Measurements from ENCODE around the gene CBLN2. TPM values are rescaled to one million over a fixed set of nuclear protein-coding genes. Genes with fewer than 3 reads are reported as not detected.

CBLN2 gene
- total RNA-seq, result not detected in 2 replicates

- intact Hi-C loops (cut with micrococcal nuclease), result loop anchor here (5.0 kb wide), 1 partner anchor 323 kb away; the partner anchor contains the start of gene NETO1
- Mint-ChIP-seq H3K27me3 (ENCODE audit: low read depth) (peaks cover 36% of the 10 kb centered on the region), H3K4me1 (ENCODE audit: low read depth) (peaks cover 5% of the 10 kb centered on the region), H3K4me3 (ENCODE audit: low read depth) (no peak within 1 kb of the TSS), H3K27ac (no peak within 1 kb of the TSS), H3K36me3 (ENCODE audit: low read depth) (no peaks in the 10 kb centered on the region), H3K9me3 (no peaks in the 10 kb centered on the region)
- DNase-seq (ENCODE audit: low spot score), result no peak
These were observed at the start of gene CBLN2 for GRCh38 chr18:72544092-72544886. Gene CBLN2, minus strand, starts transcription at chr18:72544342. Its CDS starts 2,182 bp downstream, at chr18:72542160.

- DNase-seq (ENCODE audit: low spot score), result no peak
- Mint-ChIP-seq H3K4me1 (ENCODE audit: low read depth) (no peaks in the 10 kb centered on the region), H3K9me3 (no peaks in the 10 kb centered on the region), H3K27ac (no peak overlapping the region), H3K27me3 (ENCODE audit: low read depth) (no peaks in the 10 kb centered on the region), H3K36me3 (ENCODE audit: low read depth) (no peaks in the 10 kb centered on the region), H3K4me3 (ENCODE audit: low read depth) (no peak overlapping the region)
- intact Hi-C loops (cut with micrococcal nuclease), result no loop called here
These were observed 44.2 kb upstream of the CBLN2 start for GRCh38 chr18:72588360-72588759.

- Mint-ChIP-seq H3K4me1 (ENCODE audit: low read depth) (no peaks in the 10 kb centered on the region), H3K9me3 (no peaks in the 10 kb centered on the region), H3K27me3 (ENCODE audit: low read depth) (no peaks in the 10 kb centered on the region), H3K27ac (no peak overlapping the region), H3K4me3 (ENCODE audit: low read depth) (no peak overlapping the region), H3K36me3 (ENCODE audit: low read depth) (no peaks in the 10 kb centered on the region)
- intact Hi-C loops (cut with micrococcal nuclease), result no loop called here
- no peak for DNase-seq (ENCODE audit: low spot score)
These were observed 40.6 kb upstream of the CBLN2 start for GRCh38 chr18:72584787-72585186.

GRCh38 chr18:72581976-72582375 is 37.8 kb upstream of the CBLN2 start:
- H3K27ac Mint-ChIP-seq, result no peak overlapping the region
- H3K9me3 Mint-ChIP-seq, result no peaks in the 10 kb centered on the region
- H3K4me1 Mint-ChIP-seq (ENCODE audit: low read depth), result no peaks in the 10 kb centered on the region
- H3K27me3 Mint-ChIP-seq (ENCODE audit: low read depth), result no peaks in the 10 kb centered on the region
- no peak overlapping the region for H3K4me3 Mint-ChIP-seq (ENCODE audit: low read depth)
- DNase-seq (ENCODE audit: low spot score), result no peak
- no peaks in the 10 kb centered on the region for H3K36me3 Mint-ChIP-seq (ENCODE audit: low read depth)
- intact Hi-C loops (cut with micrococcal nuclease), result no loop called here

- intact Hi-C loops (cut with micrococcal nuclease), result no loop called here
- Mint-ChIP-seq H3K36me3 (ENCODE audit: low read depth) (no peaks in the 10 kb centered on the region), H3K4me1 (ENCODE audit: low read depth) (no peaks in the 10 kb centered on the region), H3K27me3 (ENCODE audit: low read depth) (no peaks in the 10 kb centered on the region), H3K4me3 (ENCODE audit: low read depth) (no peak overlapping the region), H3K27ac (no peak overlapping the region), H3K9me3 (no peaks in the 10 kb centered on the region)
- no peak for DNase-seq (ENCODE audit: low spot score)
These were observed 28.8 kb upstream of the CBLN2 start for GRCh38 chr18:72572896-72573295.

- no peak overlapping the region for H3K27ac Mint-ChIP-seq
These were observed 22.1 kb upstream of the CBLN2 start for GRCh38 chr18:72566290-72566689.

GRCh38 chr18:72555968-72556367 is 11.8 kb upstream of the CBLN2 start:
- no peak for DNase-seq (ENCODE audit: low spot score)
- Mint-ChIP-seq H3K27ac (no peak overlapping the region), H3K4me3 (ENCODE audit: low read depth) (no peak overlapping the region), H3K36me3 (ENCODE audit: low read depth) (no peaks in the 10 kb centered on the region), H3K9me3 (no peaks in the 10 kb centered on the region), H3K4me1 (ENCODE audit: low read depth) (no peaks in the 10 kb centered on the region), H3K27me3 (ENCODE audit: low read depth) (no peaks in the 10 kb centered on the region)
- intact Hi-C loops (cut with micrococcal nuclease), result no loop called here

More at GRCh38 chr18:72566290-72566689, 22.1 kb upstream of the CBLN2 start:
- Mint-ChIP-seq H3K4me1 (ENCODE audit: low read depth) (no peaks in the 10 kb centered on the region), H3K9me3 (peaks cover 11% of the 10 kb centered on the region), H3K27me3 (ENCODE audit: low read depth) (no peaks in the 10 kb centered on the region), H3K4me3 (ENCODE audit: low read depth) (no peak overlapping the region), H3K36me3 (ENCODE audit: low read depth) (no peaks in the 10 kb centered on the region)
- intact Hi-C loops (cut with micrococcal nuclease), result no loop called here
- no peak for DNase-seq (ENCODE audit: low spot score)

GRCh38 chr18:72555101-72555500 is 11.0 kb upstream of the CBLN2 start:
- Mint-ChIP-seq H3K4me3 (ENCODE audit: low read depth) (no peak overlapping the region), H3K36me3 (ENCODE audit: low read depth) (no peaks in the 10 kb centered on the region), H3K27ac (no peak overlapping the region), H3K27me3 (ENCODE audit: low read depth) (no peaks in the 10 kb centered on the region), H3K9me3 (no peaks in the 10 kb centered on the region), H3K4me1 (ENCODE audit: low read depth) (no peaks in the 10 kb centered on the region)
- intact Hi-C loops (cut with micrococcal nuclease), result no loop called here
- DNase-seq (ENCODE audit: low spot score), result no peak

- intact Hi-C loops (cut with micrococcal nuclease), result loop anchor here (5.0 kb wide), 1 partner anchor 324 kb away; the partner anchor contains the start of gene NETO1
- DNase-seq (ENCODE audit: low spot score), result no peak
- H3K27me3 Mint-ChIP-seq (ENCODE audit: low read depth), result peaks cover 40% of the 10 kb centered on the region
- no peaks in the 10 kb centered on the region for H3K36me3 Mint-ChIP-seq (ENCODE audit: low read depth)
- no peaks in the 10 kb centered on the region for H3K9me3 Mint-ChIP-seq
- H3K27ac Mint-ChIP-seq, result no peak overlapping the region
- no peak overlapping the region for H3K4me3 Mint-ChIP-seq (ENCODE audit: low read depth)
- peaks cover 5% of the 10 kb centered on the region for H3K4me1 Mint-ChIP-seq (ENCODE audit: low read depth)
These were observed 636 bp downstream of the CBLN2 start for GRCh38 chr18:72543357-72544055.

GRCh38 chr18:72542984-72543356 is 1.2 kb downstream of the CBLN2 start:
- H3K27ac Mint-ChIP-seq, result no peak overlapping the region
- H3K36me3 Mint-ChIP-seq (ENCODE audit: low read depth), result no peaks in the 10 kb centered on the region
- peaks cover 40% of the 10 kb centered on the region for H3K27me3 Mint-ChIP-seq (ENCODE audit: low read depth)
- no peaks in the 10 kb centered on the region for H3K9me3 Mint-ChIP-seq
- intact Hi-C loops (cut with micrococcal nuclease), result loop anchor here (5.0 kb wide), 1 partner anchor 324 kb away; the partner anchor contains the start of gene NETO1
- H3K4me3 Mint-ChIP-seq (ENCODE audit: low read depth), result no peak overlapping the region
- peaks cover 5% of the 10 kb centered on the region for H3K4me1 Mint-ChIP-seq (ENCODE audit: low read depth)
- no peak for DNase-seq (ENCODE audit: low spot score)

GRCh38 chr18:72542342-72542741 is 1.8 kb downstream of the CBLN2 start:
- peaks cover 40% of the 10 kb centered on the region for H3K27me3 Mint-ChIP-seq (ENCODE audit: low read depth)
- H3K4me3 Mint-ChIP-seq (ENCODE audit: low read depth), result no peak overlapping the region
- no peaks in the 10 kb centered on the region for H3K9me3 Mint-ChIP-seq
- H3K4me1 Mint-ChIP-seq (ENCODE audit: low read depth), result peaks cover 5% of the 10 kb centered on the region
- no peak for DNase-seq (ENCODE audit: low spot score)
- H3K36me3 Mint-ChIP-seq (ENCODE audit: low read depth), result no peaks in the 10 kb centered on the region
- no peak overlapping the region for H3K27ac Mint-ChIP-seq
- intact Hi-C loops (cut with micrococcal nuclease), result loop anchor here (5.0 kb wide), 1 partner anchor 325 kb away; the partner anchor contains the start of gene NETO1

GRCh38 chr18:72541871-72542332 is 2.2 kb downstream of the CBLN2 start:
- no peak overlapping the region for H3K4me3 Mint-ChIP-seq (ENCODE audit: low read depth)
- DNase-seq (ENCODE audit: low spot score), result no peak
- H3K4me1 Mint-ChIP-seq (ENCODE audit: low read depth), result peaks cover 5% of the 10 kb centered on the region
- peaks cover 40% of the 10 kb centered on the region for H3K27me3 Mint-ChIP-seq (ENCODE audit: low read depth)
- no peaks in the 10 kb centered on the region for H3K9me3 Mint-ChIP-seq
- H3K27ac Mint-ChIP-seq, result no peak overlapping the region
- no peaks in the 10 kb centered on the region for H3K36me3 Mint-ChIP-seq (ENCODE audit: low read depth)
- intact Hi-C loops (cut with micrococcal nuclease), result loop anchor here (5.0 kb wide), 1 partner anchor 325 kb away; the partner anchor contains the start of gene NETO1

- no peaks in the 10 kb centered on the region for H3K36me3 Mint-ChIP-seq (ENCODE audit: low read depth)
These were observed 4.2 kb downstream of the CBLN2 start for GRCh38 chr18:72539901-72540300.

More at GRCh38 chr18:72539901-72540300, 4.2 kb downstream of the CBLN2 start:
- Mint-ChIP-seq H3K4me3 (ENCODE audit: low read depth) (no peak overlapping the region), H3K9me3 (no peaks in the 10 kb centered on the region), H3K27me3 (ENCODE audit: low read depth) (peaks cover 32% of the 10 kb centered on the region), H3K27ac (no peak overlapping the region), H3K4me1 (ENCODE audit: low read depth) (peaks cover 5% of the 10 kb centered on the region)
- intact Hi-C loops (cut with micrococcal nuclease), result loop anchor here (5.0 kb wide), 1 partner anchor 327 kb away; the partner anchor contains the start of gene NETO1
- no peak for DNase-seq (ENCODE audit: low spot score)

All from activated T-helper 2 cell treated with anti-CD3 and anti-CD28 coated beads, Interferon-gamma antibody, Interleukin-2, Interleukin-4, amounts not matched to agents 10 μg/mL and 5 μg/mL and 100 μg/mL, durations not matched to agents 14 hours and 24 hours and 36 hours (primary cell).